ENCODE data around the gene CHTOP. TPM values are rescaled to one million over a fixed set of nuclear protein-coding genes. Genes with fewer than 3 reads are reported as not detected.
A peak's percentile ranks its signal among the peaks of the same experiment; 100 is the strongest.

Gene CHTOP
- total and polyA plus RNA-seq, 2 of the 13 experiments (the other 11 are each of a cell fraction or from before 2014, with no cell fraction given) = 38.0 to 51.9 TPM

DNA sequence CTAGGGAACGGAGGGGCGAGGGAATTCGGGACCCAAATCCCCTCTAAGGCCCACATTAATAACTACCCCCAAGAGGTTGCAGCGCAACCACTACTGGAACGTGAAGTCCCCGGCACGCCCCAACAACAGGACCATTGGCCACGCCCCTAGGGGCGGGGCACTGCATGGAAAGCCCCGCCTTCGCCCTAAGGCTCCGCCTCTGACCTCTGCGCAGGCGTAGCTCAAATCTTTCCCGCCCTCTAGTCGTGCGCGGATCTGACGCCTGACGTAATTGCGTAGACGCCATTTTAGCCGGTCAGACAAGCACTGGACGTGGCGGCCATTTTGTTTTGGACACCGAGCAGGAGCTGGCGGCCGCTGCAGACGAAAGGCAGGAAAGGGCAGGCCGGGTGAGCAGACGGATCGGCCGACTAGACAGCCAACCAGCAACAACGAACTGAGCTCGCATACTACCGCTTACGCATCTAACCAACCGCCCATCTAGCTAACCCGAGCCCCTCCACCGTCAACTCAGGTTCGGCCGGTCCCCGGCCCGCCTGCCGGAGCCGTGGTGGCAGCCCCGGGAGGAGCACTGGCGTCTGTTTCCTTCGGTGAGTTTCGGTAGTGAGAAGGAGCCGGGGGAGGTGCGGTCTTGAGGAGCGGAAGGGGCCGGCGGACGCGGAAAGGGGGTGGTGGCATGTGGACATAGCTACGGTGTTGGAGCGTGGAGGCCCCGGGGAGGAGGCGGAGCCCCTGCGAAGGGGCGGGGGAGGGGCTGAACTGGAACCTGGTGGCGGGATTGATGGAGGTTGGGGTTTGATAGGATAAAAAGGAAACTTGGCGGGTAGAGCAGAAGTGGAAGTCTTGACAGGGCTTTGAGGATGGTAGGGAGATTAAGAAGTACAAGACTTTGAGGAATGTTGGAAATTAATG, at the start of gene CHTOP (continued):
- TF ChIP-seq SNAPC4 (CRISPR knock-in tag; IDR thresholded peaks at IDR 0.05) (no peak; the same call in 1 of the 2 replicates), ZHX2 (IDR thresholded peaks at IDR 0.05; ENCODE audit: low read depth) (peak; percentile 99), ZHX2 (CRISPR knock-in tag; IDR thresholded peaks at IDR 0.05; ENCODE audit: borderline replicate concordance) (no peak), ZNF766 (CRISPR knock-in tag; IDR thresholded peaks at IDR 0.05; ENCODE audit: borderline replicate concordance) (no peak), KMT2A (CRISPR knock-in tag; IDR thresholded peaks at IDR 0.05) (peak; percentile 39; the same call in 1 of the 2 replicates), ZSCAN25 (CRISPR knock-in tag; IDR thresholded peaks at IDR 0.05) (peak; percentile 73; the same call in 1 of the 2 replicates), ZNF552 (CRISPR knock-in tag; IDR thresholded peaks at IDR 0.05; ENCODE audit: borderline replicate concordance) (peak; percentile 84), SOX13 (IDR thresholded peaks at IDR 0.05) (no peak), SOX13 (CRISPR knock-in tag; conservative IDR thresholded peaks at IDR 0.05 in 1 of 2, IDR thresholded peaks at IDR 0.05 in 1 of 2) (0 out of 4 replicates have a peak, but pooled peaks have one; percentile 12 to 78), NFYB (CRISPR knock-in tag; IDR thresholded peaks at IDR 0.05) (peak; percentile 26), MAZ (IDR thresholded peaks at IDR 0.05; ENCODE audit: borderline replicate concordance, low read depth, low read length) (peak; percentile 89), MAZ (CRISPR knock-in tag; IDR thresholded peaks at IDR 0.05; ENCODE audit: low read depth) (peak; percentile 86), ZNF644 (CRISPR knock-in tag; IDR thresholded peaks at IDR 0.05; ENCODE audit: low read depth) (no peak)
- TF ChIP-seq, protein P1, sequence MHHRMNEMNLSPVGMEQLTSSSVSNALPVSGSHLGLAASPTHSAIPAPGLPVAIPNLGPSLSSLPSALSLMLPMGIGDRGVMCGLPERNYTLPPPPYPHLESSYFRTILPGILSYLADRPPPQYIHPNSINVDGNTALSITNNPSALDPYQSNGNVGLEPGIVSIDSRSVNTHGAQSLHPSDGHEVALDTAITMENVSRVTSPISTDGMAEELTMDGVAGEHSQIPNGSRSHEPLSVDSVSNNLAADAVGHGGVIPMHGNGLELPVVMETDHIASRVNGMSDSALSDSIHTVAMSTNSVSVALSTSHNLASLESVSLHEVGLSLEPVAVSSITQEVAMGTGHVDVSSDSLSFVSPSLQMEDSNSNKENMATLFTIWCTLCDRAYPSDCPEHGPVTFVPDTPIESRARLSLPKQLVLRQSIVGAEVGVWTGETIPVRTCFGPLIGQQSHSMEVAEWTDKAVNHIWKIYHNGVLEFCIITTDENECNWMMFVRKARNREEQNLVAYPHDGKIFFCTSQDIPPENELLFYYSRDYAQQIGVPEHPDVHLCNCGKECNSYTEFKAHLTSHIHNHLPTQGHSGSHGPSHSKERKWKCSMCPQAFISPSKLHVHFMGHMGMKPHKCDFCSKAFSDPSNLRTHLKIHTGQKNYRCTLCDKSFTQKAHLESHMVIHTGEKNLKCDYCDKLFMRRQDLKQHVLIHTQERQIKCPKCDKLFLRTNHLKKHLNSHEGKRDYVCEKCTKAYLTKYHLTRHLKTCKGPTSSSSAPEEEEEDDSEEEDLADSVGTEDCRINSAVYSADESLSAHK (CRISPR knock-in tag; IDR thresholded peaks at IDR 0.05; ENCODE audit: borderline replicate concordance) = no peak

Data from HepG2 (cell line).